GM19043 (cell line): ENCODE measurements around the gene GDF9.

Experiments
- ATAC-seq: cut with Tn5 transposase; IDR thresholded peaks from one replicate; pipeline ENCODE4 v1.9.1; 2021; ENCODE audit warnings: low read depth; ENCODE audit not compliant: unreplicated experiment

GDF9 gene

GRCh38 chr5:132822650-132823480 lies 43.4 kb downstream of the GDF9 start:
- no peak for ATAC-seq

GRCh38 chr5:132821791-132822190 lies 44.5 kb downstream of the GDF9 start:
- no peak for ATAC-seq

GRCh38 chr5:132821350-132821749 lies 44.9 kb downstream of the GDF9 start:
- ATAC-seq: no peak

- ATAC-seq: peak; percentile 74
These were observed 46.0 kb downstream of the GDF9 start for GRCh38 chr5:132820162-132820754.

- ATAC-seq: no peak
These were observed 46.8 kb downstream of the GDF9 start for GRCh38 chr5:132819468-132819867.

- ATAC-seq: no peak
These were observed 49.3 kb downstream of the GDF9 start for GRCh38 chr5:132817011-132817410.

- ATAC-seq: no peak
These were observed 49.7 kb downstream of the GDF9 start for GRCh38 chr5:132816554-132816953.

- ATAC-seq: no peak
These were observed 50.2 kb downstream of the GDF9 start for GRCh38 chr5:132816083-132816482.

GRCh38 chr5:132815454-132815853 lies 50.8 kb downstream of the GDF9 start:
- no peak for ATAC-seq

- no peak for ATAC-seq
These were observed 51.6 kb downstream of the GDF9 start for GRCh38 chr5:132814503-132815294.

- ATAC-seq: no peak
These were observed 52.4 kb downstream of the GDF9 start for GRCh38 chr5:132813599-132814502.

- no peak for ATAC-seq
These were observed 53.3 kb downstream of the GDF9 start, which contains the start of gene SOWAHA for GRCh38 chr5:132812781-132813598. SOWAHA (plus strand) TSS chr5:132813302; CDS start chr5:132813622, 320 bp downstream.

GRCh38 chr5:132812123-132812765 lies 54.0 kb downstream of the GDF9 start:
- no peak for ATAC-seq
